Fibroblast of skin of left biceps (primary cell): Measurements from ENCODE around the gene TRIM69.
A peak's percentile ranks its signal among the peaks of the same experiment; 100 is the strongest.
"Not testable (repeated sequence)": the region's sequence is repeated elsewhere in the genome, so short reads cannot be mapped to it uniquely, and the experiment has no call there.

Source experiments
- DNase-seq, 2 experiments: peaks; one replicate each; pipeline ENCODE4 v3.0.0-alpha.2; 2013; ENCODE audit warnings: low read depth in 2 of 2

Gene TRIM69

GRCh38 chr15:44736181-44736765 is at the start of gene TRIM69:
TRIM69 (plus strand) TSS chr15:44736528; CDS start chr15:44736705, 177 bp downstream.
- DNase-seq: no peak

GRCh38 chr15:44689318-44689717 is 47.0 kb upstream of the TRIM69 start:
- not testable (repeated sequence) for DNase-seq

- not testable (repeated sequence) for DNase-seq
Observed at GRCh38 chr15:44690245-44690644, 46.1 kb upstream of the TRIM69 start.

GRCh38 chr15:44692659-44693058 is 43.7 kb upstream of the TRIM69 start:
- no peak for DNase-seq

GRCh38 chr15:44694416-44694815 is 41.9 kb upstream of the TRIM69 start:
- no peak for DNase-seq

- no peak for DNase-seq
Observed at GRCh38 chr15:44695294-44695693, 41.0 kb upstream of the TRIM69 start.

- no peak for DNase-seq
Observed at GRCh38 chr15:44697014-44697413, 39.3 kb upstream of the TRIM69 start.

- no peak for DNase-seq
Observed at GRCh38 chr15:44698641-44699040, 37.7 kb upstream of the TRIM69 start.

GRCh38 chr15:44700676-44701075 is 35.7 kb upstream of the TRIM69 start:
- DNase-seq: not testable (repeated sequence)

- no peak for DNase-seq
Observed at GRCh38 chr15:44705986-44706385, 30.3 kb upstream of the TRIM69 start.

- no peak for DNase-seq
Observed at GRCh38 chr15:44706401-44706800, 29.9 kb upstream of the TRIM69 start.

GRCh38 chr15:44706946-44707636 is 29.2 kb upstream of the TRIM69 start:
- no peak for DNase-seq

- no peak for DNase-seq
Observed at GRCh38 chr15:44710236-44711095, 25.9 kb upstream of the TRIM69 start.

- peak; percentile 88 for DNase-seq
Observed at GRCh38 chr15:44711096-44711742, 25.1 kb upstream of the TRIM69 start, which contains the start of the genes B2M and PATL2. B2M (plus strand) TSS chr15:44711517; CDS start chr15:44711547, 30 bp downstream. PATL2 (minus strand) TSS chr15:44711323; CDS start chr15:44676490, 34,833 bp downstream.

GRCh38 chr15:44711743-44712345 is 24.5 kb upstream of the TRIM69 start:
- DNase-seq: no peak

GRCh38 chr15:44712346-44713005 is 23.9 kb upstream of the TRIM69 start:
- peak; percentile 50 to 58 for DNase-seq

GRCh38 chr15:44713006-44713966 is 23.0 kb upstream of the TRIM69 start:
- DNase-seq: no peak

GRCh38 chr15:44715142-44715796 is 21.1 kb upstream of the TRIM69 start:
- no peak for DNase-seq

- no peak for DNase-seq
Observed at GRCh38 chr15:44715797-44716334, 20.5 kb upstream of the TRIM69 start.
